ENCODE results near the gene DNPEP. TPM values are rescaled to one million over a fixed set of nuclear protein-coding genes. Genes with fewer than 3 reads are reported as not detected.

DNPEP gene
- total and polyA plus RNA-seq, 2 experiments from 2014 or later, result 49.2 to 67.9 TPM

GRCh38 chr2:219417374-219417773, 29.7 kb upstream of the DNPEP start:
- Histone ChIP-seq H2AFZ (no peak overlapping the region), H3K4me2 (no peak overlapping the region), H4K20me1 (replicated peaks; ENCODE audit: insufficient read depth) (no peaks in the 10 kb centered on the region), H3K4me3 (no peak overlapping the region), H3F3A (replicated peaks; ENCODE audit: low read depth) (0 out of 2 replicates have a peak, but pooled peaks cover 8% of the 10 kb centered on the region), H3K27me3 (ENCODE audit: insufficient read depth) (peaks cover 47% of the 10 kb centered on the region), H3K79me2 (replicated peaks; ENCODE audit: insufficient read depth) (no peaks in the 10 kb centered on the region), H3K4me1 (ENCODE audit: insufficient read depth) (peaks cover 28% of the 10 kb centered on the region), H3K36me3 (ENCODE audit: insufficient read depth) (no peaks in the 10 kb centered on the region), H3K27ac (ENCODE audit: low read depth) (no peak overlapping the region), H3K9me2 (ENCODE audit: insufficient read depth) (0 out of 2 replicates have a peak, but pooled peaks cover 3% of the 10 kb centered on the region)
- Mint-ChIP-seq H3K4me1 (peaks cover 24% of the 10 kb centered on the region), H3K36me3 (ENCODE audit: low read depth) (no peaks in the 10 kb centered on the region), H3K27ac (no peak overlapping the region), H3K4me3 (no peak overlapping the region), H3K9me3 (peaks cover under 1% of the 10 kb centered on the region; the same call in 2 of the 3 replicates), H3K27me3 (ENCODE audit: insufficient read depth, low read depth, poor library complexity) (peaks cover 41% of the 10 kb centered on the region)
- DNase-seq (ENCODE audit: low spot score), result no peak
- ATAC-seq, result no peak
- TF ChIP-seq ZNF331 (CRISPR knock-in tag; IDR thresholded peaks at IDR 0.05; ENCODE audit: low read depth) (no peak), POLR2AphosphoS5 (IDR thresholded peaks at IDR 0.05; ENCODE audit: low read depth) (no peak), EZH2phosphoT487 (IDR thresholded peaks at IDR 0.05; ENCODE audit: unreplicated experiment) (no peak), EZH2 (IDR thresholded peaks at IDR 0.05; ENCODE audit: low read depth, unreplicated experiment) (no peak), JUNB (IDR thresholded peaks at IDR 0.05; ENCODE audit: unreplicated experiment) (no peak), ZNF114 (CRISPR knock-in tag; IDR thresholded peaks at IDR 0.05) (no peak), STAT1 (IDR thresholded peaks at IDR 0.05; ENCODE audit: unreplicated experiment) (no peak)
- TF ChIP-seq, protein P1, sequence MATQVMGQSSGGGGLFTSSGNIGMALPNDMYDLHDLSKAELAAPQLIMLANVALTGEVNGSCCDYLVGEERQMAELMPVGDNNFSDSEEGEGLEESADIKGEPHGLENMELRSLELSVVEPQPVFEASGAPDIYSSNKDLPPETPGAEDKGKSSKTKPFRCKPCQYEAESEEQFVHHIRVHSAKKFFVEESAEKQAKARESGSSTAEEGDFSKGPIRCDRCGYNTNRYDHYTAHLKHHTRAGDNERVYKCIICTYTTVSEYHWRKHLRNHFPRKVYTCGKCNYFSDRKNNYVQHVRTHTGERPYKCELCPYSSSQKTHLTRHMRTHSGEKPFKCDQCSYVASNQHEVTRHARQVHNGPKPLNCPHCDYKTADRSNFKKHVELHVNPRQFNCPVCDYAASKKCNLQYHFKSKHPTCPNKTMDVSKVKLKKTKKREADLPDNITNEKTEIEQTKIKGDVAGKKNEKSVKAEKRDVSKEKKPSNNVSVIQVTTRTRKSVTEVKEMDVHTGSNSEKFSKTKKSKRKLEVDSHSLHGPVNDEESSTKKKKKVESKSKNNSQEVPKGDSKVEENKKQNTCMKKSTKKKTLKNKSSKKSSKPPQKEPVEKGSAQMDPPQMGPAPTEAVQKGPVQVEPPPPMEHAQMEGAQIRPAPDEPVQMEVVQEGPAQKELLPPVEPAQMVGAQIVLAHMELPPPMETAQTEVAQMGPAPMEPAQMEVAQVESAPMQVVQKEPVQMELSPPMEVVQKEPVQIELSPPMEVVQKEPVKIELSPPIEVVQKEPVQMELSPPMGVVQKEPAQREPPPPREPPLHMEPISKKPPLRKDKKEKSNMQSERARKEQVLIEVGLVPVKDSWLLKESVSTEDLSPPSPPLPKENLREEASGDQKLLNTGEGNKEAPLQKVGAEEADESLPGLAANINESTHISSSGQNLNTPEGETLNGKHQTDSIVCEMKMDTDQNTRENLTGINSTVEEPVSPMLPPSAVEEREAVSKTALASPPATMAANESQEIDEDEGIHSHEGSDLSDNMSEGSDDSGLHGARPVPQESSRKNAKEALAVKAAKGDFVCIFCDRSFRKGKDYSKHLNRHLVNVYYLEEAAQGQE (IDR thresholded peaks at IDR 0.05; ENCODE audit: unreplicated experiment), result no peak
- TF ChIP-seq, protein P2, sequence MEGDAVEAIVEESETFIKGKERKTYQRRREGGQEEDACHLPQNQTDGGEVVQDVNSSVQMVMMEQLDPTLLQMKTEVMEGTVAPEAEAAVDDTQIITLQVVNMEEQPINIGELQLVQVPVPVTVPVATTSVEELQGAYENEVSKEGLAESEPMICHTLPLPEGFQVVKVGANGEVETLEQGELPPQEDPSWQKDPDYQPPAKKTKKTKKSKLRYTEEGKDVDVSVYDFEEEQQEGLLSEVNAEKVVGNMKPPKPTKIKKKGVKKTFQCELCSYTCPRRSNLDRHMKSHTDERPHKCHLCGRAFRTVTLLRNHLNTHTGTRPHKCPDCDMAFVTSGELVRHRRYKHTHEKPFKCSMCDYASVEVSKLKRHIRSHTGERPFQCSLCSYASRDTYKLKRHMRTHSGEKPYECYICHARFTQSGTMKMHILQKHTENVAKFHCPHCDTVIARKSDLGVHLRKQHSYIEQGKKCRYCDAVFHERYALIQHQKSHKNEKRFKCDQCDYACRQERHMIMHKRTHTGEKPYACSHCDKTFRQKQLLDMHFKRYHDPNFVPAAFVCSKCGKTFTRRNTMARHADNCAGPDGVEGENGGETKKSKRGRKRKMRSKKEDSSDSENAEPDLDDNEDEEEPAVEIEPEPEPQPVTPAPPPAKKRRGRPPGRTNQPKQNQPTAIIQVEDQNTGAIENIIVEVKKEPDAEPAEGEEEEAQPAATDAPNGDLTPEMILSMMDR (conservative IDR thresholded peaks at IDR 0.05; ENCODE audit: low read depth in 2 of 2), result no peak
- TF ChIP-seq, protein P3, sequence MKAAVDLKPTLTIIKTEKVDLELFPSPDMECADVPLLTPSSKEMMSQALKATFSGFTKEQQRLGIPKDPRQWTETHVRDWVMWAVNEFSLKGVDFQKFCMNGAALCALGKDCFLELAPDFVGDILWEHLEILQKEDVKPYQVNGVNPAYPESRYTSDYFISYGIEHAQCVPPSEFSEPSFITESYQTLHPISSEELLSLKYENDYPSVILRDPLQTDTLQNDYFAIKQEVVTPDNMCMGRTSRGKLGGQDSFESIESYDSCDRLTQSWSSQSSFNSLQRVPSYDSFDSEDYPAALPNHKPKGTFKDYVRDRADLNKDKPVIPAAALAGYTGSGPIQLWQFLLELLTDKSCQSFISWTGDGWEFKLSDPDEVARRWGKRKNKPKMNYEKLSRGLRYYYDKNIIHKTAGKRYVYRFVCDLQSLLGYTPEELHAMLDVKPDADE (IDR thresholded peaks at IDR 0.05), result no peak
